HG03103 (cell line): ENCODE results near the gene FILIP1L.

Experiments
- ATAC-seq: cut with Tn5 transposase; IDR thresholded peaks from one replicate; pipeline ENCODE4 v1.9.1; 2021; ENCODE audit warnings: low read depth; ENCODE audit not compliant: unreplicated experiment

FILIP1L gene

GRCh38 chr3:99873269-99874102 lies 240.8 kb downstream of the FILIP1L start:
- ATAC-seq, result no peak

- ATAC-seq, result peak; percentile 40
Observed at GRCh38 chr3:99872923-99873254, 241.4 kb downstream of the FILIP1L start.

GRCh38 chr3:99871231-99872045 lies 242.9 kb downstream of the FILIP1L start:
- ATAC-seq, result no peak

- no peak for ATAC-seq
Observed at GRCh38 chr3:99870712-99871111, 243.6 kb downstream of the FILIP1L start.

GRCh38 chr3:99869621-99870020 lies 244.7 kb downstream of the FILIP1L start:
- ATAC-seq, result no peak

- no peak for ATAC-seq
Observed at GRCh38 chr3:99868311-99868646, 246.0 kb downstream of the FILIP1L start.

GRCh38 chr3:99867594-99868310 lies 246.5 kb downstream of the FILIP1L start:
- ATAC-seq, result no peak

GRCh38 chr3:99866261-99866761 lies 248.0 kb downstream of the FILIP1L start:
- no peak for ATAC-seq

GRCh38 chr3:99865321-99865720 lies 249.0 kb downstream of the FILIP1L start:
- no peak for ATAC-seq

- no peak for ATAC-seq
Observed at GRCh38 chr3:99864289-99864688, 250.0 kb downstream of the FILIP1L start.

GRCh38 chr3:99863588-99863987 lies 250.7 kb downstream of the FILIP1L start:
- ATAC-seq, result peak; percentile 56

GRCh38 chr3:99863002-99863401 lies 251.3 kb downstream of the FILIP1L start:
- ATAC-seq, result no peak

GRCh38 chr3:99862208-99862607 lies 252.1 kb downstream of the FILIP1L start:
- ATAC-seq, result no peak

- ATAC-seq, result no peak
Observed at GRCh38 chr3:99861216-99861615, 253.1 kb downstream of the FILIP1L start.

GRCh38 chr3:99859825-99860224 lies 254.5 kb downstream of the FILIP1L start:
- ATAC-seq, result no peak

- ATAC-seq, result no peak
Observed at GRCh38 chr3:99858469-99858868, 255.8 kb downstream of the FILIP1L start.

GRCh38 chr3:99857278-99857677 lies 257.0 kb downstream of the FILIP1L start:
- no peak for ATAC-seq

GRCh38 chr3:99856437-99857220 lies 257.7 kb downstream of the FILIP1L start:
- ATAC-seq, result no peak

- ATAC-seq, result no peak
Observed at GRCh38 chr3:99855900-99856299, 258.4 kb downstream of the FILIP1L start.

GRCh38 chr3:99854756-99855298 lies 259.5 kb downstream of the FILIP1L start:
- no peak for ATAC-seq
